NCI-H2171 (cell line): ENCODE results near the gene RNF41.
A peak's percentile ranks its signal among the peaks of the same experiment; 100 is the strongest.

Source experiments
- DNase-seq: peaks from one replicate; lab custom pipeline; 2025; lab: John Stamatoyannopoulos, UW

Gene RNF41

DNA sequence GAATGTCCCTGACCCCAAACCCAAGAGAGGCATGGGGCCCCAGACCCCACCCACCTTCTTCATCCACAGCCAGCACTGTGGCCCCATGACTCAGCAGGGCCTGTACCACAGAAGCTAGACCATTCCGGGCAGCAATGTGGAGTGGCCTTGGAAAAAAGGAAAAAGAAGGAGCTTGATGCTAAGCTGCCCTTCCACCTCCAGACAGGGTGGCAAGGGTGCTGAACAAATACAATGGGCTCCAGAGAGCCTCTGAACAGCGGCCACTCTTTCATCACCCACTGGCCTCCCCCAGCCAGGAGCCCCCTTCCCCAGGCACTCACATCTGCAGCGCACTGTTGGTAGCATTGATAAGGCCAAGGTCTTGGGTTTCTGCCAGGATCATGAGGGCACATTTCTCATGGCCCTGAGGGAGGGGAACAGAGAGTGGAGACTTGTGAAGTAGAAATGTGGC lies 22.0 kb upstream of the RNF41 start:
- DNase-seq, result no peak

DNA sequence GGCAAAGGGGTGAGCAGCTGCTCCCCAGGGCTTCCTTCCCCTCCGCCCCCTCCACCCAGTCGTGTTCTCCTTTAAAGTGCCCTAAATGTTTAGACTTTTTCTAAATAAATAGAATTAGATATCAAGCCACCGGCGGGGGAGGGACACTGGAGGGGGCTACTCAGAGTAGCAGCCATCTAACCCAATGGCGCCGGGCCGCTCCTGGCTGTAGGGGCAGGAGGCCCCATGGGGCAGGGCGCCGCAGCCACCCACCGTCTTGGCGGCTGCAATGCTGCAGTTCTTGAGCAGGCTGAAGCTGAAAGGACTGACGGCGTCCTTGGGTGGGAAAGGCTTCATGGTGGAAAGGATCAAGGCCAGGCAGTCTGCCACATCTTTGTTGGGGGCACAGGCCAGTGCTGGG lies 21.3 kb upstream of the RNF41 start:
- DNase-seq, result no peak

DNA sequence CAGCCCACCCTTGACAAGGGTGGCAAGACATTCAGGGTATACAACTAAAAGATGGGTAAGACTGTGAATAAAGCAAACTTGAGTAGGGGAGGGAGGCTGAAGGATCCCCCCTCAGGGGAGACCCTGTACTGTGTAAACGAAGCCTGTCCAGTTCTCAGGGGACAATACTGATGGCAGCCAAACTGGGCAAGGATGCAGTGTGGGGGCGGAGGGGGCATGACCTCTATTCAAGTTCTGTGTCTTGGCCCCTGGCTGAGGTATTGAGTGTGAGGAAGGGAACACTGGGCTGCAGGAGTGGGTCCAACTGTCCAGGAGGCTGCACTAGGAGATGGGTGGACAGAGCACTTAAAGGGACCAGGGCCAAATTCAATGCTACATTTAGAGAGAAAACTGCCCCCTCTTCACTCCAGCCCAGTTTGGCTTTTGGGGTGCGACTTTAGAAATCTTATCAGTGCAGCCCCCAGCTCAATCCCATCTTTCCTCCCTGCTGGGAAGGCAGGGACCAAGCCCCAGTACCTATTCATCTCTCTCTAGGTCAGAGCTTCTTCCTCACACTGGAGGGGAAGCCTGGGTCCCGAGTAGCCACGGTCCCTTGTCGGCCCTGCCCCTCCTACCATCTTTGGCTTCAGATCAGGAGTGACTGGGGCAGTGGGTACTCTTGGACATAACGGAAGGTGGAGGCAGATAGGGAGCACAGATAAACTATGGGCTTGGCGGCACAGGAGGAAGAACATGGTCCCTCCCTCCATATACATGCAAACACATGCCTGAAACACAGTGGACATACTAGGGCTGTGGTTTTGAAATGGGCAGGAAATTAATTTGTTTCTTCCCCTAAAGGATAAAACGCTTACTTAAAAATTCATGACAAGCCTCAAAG lies 19.9 kb upstream of the RNF41 start:
- no peak for DNase-seq

DNA sequence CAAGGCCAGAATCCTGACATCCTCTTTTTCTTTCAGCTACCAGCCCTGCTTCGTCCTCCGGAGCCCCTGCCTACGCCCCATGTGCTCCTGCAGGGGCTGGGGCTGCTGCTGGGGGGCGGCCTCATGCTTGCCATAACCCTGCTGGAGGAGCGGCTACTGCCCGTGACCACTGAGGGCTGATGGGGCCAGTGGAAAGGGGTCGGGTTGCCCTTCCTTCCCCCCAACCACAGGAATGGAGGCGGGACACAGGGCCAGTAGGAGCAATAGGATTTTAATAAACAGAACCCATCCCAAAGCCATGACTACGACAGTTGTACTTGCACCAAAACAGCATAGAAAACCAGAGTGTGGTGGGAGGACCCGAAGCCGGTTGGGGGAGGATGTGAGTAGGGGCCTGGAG lies 15.8 kb upstream of the RNF41 start:
- DNase-seq, result no peak

DNA sequence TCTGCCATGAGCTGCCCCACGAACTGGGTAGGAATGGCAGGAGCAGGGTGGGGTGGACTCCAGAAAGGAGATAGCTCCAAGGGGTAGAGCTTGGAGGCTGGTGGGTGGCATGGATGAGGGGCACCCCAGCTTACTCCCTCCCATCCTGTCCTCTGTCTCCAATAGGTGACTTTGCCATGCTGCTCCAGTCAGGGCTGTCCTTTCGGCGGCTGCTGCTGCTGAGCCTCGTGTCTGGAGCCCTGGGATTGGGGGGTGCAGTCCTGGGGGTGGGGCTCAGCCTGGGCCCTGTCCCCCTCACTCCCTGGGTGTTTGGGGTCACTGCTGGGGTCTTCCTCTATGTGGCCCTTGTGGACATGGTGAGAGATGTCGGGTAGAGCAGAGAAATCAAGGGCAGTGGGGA lies 15.3 kb upstream of the RNF41 start:
- DNase-seq, result no peak

DNA sequence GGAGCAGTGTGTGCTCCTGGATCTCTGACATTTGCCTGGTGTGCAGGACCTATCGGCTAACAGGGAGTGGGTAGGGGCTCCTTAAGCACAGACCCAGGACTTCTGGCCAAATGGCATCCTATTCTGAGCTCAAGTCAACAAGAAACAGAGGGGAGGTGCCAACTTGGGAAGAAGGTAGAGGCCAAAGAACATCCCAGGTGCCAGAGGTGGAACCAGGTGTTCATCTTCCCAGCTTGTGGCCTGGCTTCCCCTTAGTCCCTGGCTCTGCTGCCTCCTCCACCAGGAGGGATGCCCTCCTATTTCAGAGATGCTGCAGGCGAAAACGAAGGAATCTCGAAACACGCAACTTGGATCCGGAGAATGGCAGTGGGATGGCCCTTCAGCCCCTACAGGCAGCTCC lies 14.4 kb upstream of the RNF41 start:
- no peak for DNase-seq

DNA sequence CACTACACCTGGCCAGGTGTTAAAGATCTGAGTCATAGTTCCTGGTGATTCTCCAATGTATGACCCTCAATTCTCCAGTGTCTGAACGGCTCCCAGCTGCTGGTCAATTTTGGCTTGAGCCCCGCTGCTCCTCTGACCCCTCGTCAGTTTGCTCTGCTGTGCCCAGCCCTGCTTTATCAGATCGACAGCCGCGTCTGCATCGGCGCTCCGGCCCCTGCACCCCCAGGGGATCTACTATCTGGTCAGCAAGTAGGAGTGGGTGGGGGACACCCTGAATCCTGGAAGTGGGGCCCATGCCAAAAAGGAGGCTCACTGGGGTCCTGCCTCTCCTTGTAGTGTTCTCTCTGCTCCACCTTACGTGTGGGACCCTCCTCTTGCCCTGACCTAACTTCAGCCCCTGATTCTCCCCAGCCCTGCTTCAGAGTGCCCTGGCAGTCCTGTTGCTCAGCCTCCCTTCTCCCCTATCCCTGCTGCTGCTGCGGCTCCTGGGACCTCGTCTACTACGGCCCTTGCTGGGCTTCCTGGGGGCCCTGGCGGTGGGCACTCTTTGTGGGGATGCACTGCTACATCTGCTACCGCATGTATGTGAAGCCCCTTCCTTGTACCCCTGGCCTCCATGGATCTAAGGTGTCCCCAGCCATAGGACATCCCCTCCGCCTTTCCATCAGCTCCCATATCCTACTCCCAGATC lies 13.2 kb upstream of the RNF41 start:
- no peak for DNase-seq

DNA sequence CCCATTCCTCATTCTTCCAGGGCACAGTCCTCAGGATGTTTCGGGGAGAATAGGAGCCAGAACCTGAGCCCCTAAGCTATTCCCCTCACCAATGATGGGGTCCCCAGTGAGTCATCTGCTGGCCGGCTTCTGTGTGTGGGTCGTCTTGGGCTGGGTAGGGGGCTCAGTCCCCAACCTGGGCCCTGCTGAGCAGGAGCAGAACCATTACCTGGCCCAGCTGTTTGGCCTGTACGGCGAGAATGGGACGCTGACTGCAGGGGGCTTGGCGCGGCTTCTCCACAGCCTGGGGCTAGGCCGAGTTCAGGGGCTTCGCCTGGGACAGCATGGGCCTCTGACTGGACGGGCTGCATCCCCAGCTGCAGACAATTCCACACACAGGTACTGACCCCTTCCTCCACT lies 9.5 kb upstream of the RNF41 start:
- DNase-seq, result no peak

DNA sequence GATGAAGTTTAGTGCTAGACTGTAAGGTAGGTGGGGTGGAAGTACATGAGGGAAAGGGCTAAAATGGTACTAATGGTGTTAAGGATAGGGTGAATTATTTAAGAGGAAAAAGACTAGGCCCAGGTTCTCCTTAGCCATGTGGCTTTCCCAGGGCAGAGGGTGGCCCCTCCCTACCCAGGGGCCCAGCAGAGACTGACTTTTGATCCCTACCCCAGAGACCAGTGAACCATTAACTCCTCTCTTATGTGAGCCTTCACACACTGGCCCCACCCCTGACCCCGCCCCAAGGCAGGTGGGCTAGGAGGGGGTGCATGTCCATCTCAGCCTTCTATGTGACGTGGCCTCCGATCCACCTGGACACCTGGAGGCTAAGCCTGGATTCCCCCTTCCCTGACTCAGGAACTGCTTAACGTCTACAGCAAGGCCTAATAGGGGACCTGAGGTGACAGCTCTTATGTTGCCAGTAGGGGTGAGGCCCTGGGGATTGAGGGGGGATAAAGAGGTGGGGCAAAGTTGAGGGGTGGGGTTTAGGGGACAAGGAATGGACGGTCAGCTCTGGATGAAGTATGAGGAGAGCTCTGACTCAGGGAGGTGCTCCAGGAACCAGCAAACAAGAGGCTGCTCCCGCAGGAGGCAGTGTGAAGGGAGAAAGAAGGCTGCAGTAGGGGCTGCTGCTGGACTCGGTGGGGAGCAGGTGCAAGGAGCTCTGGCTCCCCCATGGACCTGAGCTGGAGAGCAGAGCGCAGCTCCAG lies 8.9 kb upstream of the RNF41 start:
- no peak for DNase-seq

DNA sequence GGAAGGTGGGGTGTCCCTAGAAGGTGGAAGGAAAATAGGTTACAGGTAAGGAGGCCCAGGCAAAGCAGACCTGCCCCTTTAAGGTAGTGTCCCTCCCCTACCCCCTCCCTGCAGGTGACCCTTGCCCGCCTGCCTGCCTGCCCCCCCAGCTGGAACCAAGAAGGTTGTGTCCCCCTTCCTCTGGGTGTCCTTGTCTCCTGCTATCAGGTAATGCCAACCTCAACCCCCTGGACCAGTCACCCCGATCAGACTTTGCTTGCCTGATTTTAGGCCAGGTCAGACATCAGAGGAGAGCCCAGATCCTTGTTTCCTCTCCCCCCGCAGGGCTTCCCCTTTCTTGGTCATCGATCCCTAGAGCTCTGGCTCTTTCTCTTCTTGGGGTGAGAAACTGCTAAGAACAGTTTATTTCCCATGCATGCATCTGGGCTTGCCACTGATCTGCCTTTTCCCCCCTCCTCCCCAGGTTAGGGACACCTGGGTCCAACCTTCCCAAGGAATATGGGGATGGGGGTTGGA lies 8.3 kb upstream of the RNF41 start, which contains the start of gene SLC39A5:
Gene SLC39A5 (plus strand): TSS at position 136 of the 516 bp plus-strand sequence. CDS start 1,224 bp downstream, outside the sequence.
- no peak for DNase-seq

DNA sequence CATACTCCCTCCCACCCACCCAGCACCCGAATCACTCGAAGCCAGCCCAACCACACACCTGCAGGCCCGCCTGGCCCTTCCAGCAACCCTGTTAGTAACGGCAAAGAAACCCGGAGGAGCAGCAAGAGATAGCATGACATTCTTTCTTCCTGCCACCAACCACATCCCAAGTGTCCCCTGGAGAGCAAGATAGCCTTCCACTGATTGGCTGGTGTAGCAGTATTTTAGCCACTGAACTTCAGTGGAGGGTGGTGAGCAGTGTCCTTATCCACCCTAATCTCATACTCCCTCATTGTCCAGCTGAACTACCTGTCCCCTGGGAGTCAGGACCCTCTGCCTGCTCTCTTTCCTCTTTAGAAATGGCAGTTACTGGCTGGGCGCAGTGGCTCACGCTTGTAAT lies 7.4 kb upstream of the RNF41 start:
- no peak for DNase-seq

DNA sequence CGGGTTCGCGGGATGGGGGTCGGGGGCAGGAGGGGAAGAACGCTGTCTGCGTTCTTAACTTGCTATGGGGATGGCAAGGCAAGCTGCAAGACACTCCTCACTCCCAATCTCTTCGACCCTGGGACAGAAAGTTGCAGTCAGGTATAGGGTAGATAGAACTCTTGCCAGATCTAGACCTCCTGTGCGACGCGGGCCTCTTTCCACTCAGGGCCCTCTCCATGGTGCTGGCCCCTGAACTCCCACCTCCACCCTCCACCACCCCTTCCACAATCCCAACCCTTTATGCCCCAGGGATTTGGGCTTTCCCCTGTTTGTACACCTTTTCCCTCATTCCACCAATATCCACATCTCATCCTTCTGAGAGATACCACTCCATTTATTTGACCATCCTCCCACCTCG lies 3.2 kb upstream of the RNF41 start:
- no peak for DNase-seq

DNA sequence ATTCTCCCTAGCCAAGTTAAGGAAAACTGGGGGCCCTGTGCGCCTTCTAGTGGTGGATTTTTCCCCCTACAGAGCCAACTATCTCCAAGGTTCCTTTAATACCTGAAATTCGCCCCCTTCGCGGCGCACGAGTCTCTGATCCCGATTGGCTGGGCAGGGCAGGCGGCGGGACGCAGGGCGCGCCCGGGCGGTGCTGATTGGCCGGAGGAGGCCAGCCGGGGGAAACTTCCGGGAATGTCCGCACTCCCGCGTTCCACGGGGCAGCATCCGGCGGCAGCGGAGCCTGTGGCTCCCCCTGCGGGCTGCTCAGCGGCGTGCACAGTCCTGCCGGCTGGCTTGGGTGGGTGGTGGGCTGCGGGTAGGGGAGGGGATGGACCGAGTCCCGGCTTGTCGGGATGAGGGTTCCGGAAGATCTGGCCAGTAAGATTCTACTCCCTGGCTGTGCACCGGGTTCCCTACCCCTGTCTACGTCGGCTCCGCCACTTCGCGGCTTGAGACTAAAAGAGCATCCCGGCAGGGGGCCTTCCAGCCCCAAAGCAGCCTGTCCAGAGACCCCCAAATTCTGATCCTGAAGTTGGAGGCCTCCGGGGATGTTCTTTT lies 2.5 kb upstream of the RNF41 start, which contains the start of gene NABP2:
Gene NABP2 (plus strand): TSS at position 241 of the 600 bp plus-strand sequence. CDS start 515 bp downstream, outside the sequence.
- DNase-seq, result peak; percentile 95

DNA sequence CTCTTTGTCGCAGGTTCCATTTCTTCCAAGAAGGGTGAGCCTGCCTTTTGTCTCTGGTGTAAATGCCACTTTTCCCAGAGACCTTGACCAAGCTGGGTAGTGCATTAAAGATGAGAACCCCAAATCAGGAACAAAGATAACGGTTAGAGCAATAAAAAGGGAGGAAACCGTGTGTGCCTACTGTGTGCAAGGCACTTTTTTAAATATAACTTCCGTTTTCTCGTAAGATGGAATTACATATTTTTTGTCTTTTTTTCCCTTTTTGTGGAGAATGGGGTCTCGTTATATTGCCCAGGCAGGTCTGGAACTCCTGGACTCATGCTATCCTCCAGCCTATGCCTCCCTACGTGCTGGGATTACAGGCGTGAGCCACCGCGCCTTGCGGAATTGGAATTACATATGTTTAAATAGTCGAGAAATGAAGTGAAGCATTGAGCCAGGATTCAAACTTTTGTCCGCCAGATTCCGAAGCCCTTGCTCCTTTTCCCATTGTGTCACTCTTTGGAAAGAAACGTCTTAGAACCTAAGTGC lies 1.9 kb upstream of the RNF41 start:
- no peak for DNase-seq

DNA sequence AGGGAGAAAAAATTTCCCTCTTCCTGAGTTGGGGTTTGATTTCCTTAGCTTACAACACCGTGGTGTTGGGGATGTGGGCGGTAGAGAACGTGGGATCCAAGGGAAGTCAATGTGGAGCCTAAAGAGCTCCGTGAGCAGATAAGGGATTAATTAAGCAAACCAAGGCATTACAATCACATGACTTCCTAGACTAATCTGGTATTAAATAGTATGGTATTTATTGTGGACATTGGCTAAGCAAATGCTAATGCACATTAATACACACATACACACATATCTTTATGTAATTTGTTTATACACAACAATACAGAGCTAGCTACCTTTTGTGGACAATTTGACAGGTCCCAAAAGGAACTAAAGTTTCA lies 791 bp upstream of the RNF41 start:
- no peak for DNase-seq

DNA sequence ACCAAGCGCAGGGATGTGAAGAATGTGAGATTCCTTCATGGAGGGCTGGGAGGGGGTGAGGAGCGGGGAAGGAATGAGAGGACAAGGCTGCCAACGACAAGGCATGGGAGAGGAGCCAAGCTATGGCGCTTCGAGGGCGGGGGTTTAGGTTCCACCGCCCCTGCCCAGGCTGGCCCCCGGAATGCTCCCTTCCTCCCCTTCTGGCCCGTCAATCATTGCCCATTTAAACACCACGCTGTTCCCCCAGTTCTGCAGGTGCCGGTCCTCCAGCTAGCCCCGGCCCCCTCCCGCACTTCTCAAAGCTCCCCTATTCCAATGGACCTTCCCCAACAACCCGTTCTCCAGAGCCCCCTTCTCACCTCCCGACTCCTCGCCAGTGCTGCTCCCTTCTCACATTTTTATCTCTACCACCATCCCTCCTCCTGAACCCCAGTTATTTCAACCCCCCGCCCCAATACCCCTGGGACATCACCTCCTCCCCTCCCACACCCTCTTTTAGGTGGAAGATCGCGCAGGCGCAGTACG lies 428 bp downstream of the RNF41 start:
- peak; percentile 86 for DNase-seq

DNA sequence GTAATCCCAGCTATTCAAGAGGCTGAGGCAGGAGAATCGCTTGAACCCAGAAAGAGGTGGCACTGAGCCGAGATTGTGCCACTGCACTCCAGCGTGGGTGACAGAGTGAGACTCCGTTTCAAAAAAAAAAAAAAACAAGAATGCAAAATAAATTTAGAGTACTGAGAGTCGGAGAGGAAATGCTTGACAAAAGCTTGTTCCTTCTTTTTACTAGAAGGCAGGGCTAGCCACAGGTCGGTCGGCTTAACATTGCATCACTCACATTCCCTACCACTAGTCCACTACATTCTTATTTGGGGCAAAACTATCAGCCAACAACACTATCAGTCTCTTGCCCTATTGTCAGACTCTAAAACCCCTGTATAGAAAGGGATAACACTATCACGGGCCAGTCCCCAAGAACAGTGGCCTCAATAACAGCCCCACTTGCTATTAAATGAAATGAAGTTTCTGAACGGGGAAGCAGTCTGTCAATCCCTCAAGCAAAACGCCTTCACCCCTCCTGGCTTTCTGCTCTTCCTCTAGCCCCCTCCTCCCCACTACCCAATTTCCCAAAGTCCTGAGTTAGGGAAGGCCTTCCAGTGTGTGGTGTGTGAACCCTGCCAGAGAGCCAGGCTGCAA lies 1.0 kb downstream of the RNF41 start:
- DNase-seq, result no peak

DNA sequence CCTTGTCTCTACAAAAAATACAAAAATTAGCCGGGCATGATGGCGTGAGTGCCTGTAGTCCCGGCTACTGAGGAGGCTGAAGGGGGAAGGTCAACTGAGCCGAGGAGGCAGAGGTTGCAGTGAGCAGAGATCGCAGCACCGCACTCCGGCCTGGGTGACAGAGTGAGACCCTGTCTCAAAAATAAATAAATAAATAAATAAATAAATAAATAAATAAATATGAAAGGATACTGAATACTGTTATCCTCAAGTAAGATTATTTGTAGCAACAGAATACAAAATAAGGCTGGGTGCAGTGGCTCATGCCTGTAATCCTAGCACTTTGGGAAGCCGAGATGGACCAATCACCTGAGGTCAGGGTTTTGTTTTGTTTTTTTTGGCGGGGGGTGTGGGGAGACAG lies 1.9 kb downstream of the RNF41 start:
- DNase-seq, result no peak

DNA sequence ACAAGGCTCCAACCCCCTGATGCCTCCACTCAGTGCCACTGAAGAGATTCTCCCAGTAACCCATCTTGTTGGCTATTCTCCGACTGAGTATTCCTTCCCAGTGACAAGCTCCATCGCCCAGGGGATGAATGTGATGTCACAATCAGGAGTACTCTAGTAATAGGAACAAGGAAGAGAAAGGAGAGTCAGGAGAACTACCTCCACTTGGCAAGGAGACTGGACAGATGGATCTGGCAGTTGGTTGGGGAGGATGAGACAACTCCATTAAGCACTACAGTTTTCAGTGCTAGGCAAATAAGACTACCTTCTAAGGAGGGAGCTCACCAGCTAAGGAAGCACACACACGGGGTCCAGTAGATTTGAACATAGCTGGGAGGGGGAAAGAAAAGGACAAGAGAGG lies 5.3 kb downstream of the RNF41 start:
- DNase-seq, result no peak

DNA sequence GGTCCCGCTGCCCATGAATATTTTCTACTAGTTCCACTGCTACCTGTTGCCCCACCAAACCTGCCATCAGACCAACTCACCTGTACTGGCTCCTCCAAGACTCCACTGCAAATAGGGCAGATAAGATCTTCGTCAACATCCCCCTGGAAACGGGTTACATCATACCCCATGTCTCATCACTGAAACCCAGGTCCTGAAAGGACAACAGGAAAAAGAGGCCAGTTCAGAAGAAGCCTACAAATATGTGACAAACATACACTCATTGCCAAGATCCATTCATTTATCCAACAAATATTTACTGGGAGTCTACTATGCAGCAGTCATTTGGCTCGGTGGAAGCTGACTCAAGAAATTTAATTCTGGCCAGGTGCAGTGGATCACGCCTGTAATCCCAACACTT lies 7.8 kb downstream of the RNF41 start:
- no peak for DNase-seq

DNA sequence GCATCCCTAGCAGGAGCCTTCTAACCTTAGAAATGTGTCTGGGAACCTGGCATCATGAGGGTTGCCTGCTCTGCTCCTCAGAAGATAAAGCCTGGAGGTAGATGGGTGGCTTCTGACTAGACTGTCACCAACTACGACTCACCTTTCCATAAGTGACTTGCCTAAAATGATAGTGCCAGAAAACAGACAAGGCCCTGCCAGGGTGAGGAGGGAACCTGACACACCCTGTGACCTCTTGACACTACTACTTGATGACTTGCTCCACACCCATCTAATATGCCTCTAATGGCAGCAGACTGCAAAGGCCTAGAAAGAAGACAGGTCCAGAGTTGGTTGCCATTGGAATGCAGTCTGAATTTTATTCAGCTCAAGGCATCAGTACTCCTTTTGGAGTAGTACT lies 9.4 kb downstream of the RNF41 start:
- DNase-seq, result no peak
